ENCODE results near the gene RGPD5. TPM values are rescaled to one million over a fixed set of nuclear protein-coding genes. Genes with fewer than 3 reads are reported as not detected.
"Not testable (repeated sequence)": the region's sequence is repeated elsewhere in the genome, so short reads cannot be mapped to it uniquely, and the experiment has no call there.

The RGPD5 gene
- total RNA-seq, 1 experiment from 2014 or later = 18.6 TPM

- not testable (repeated sequence) for DNase-seq; H3K27me3 ChIP-seq (ENCODE audit: control insufficient read depth, insufficient read depth, low read length); H3K4me3 ChIP-seq (ENCODE audit: insufficient read depth, low read depth, low read length); H3K36me3 ChIP-seq (replicated peaks; ENCODE audit: control insufficient read depth, insufficient read depth, low read length)
These were observed 1.4 kb upstream of the RGPD5 start for GRCh38 chr2:109792659-109793058.

GRCh38 chr2:109871129-109871751 is 77.1 kb downstream of the RGPD5 start:
- not testable (repeated sequence) for H3K36me3 ChIP-seq (replicated peaks; ENCODE audit: control insufficient read depth, insufficient read depth, low read length); H3K4me3 ChIP-seq (ENCODE audit: insufficient read depth, low read depth, low read length); H3K27me3 ChIP-seq (ENCODE audit: control insufficient read depth, insufficient read depth, low read length); DNase-seq

GRCh38 chr2:109876625-109877024 is 82.5 kb downstream of the RGPD5 start:
- not testable (repeated sequence) for DNase-seq; H3K27me3 ChIP-seq (ENCODE audit: control insufficient read depth, insufficient read depth, low read length); H3K36me3 ChIP-seq (replicated peaks; ENCODE audit: control insufficient read depth, insufficient read depth, low read length)

GRCh38 chr2:109882112-109882511 is 88.0 kb downstream of the RGPD5 start:
- not testable (repeated sequence) for DNase-seq; H3K27me3 ChIP-seq (ENCODE audit: control insufficient read depth, insufficient read depth, low read length); H3K36me3 ChIP-seq (replicated peaks; ENCODE audit: control insufficient read depth, insufficient read depth, low read length); H3K4me3 ChIP-seq (ENCODE audit: insufficient read depth, low read depth, low read length)

More at GRCh38 chr2:109876625-109877024, 82.5 kb downstream of the RGPD5 start:
- not testable (repeated sequence) for H3K4me3 ChIP-seq (ENCODE audit: insufficient read depth, low read depth, low read length)

- not testable (repeated sequence) for DNase-seq; H3K36me3 ChIP-seq (replicated peaks; ENCODE audit: control insufficient read depth, insufficient read depth, low read length); H3K27me3 ChIP-seq (ENCODE audit: control insufficient read depth, insufficient read depth, low read length); H3K4me3 ChIP-seq (ENCODE audit: insufficient read depth, low read depth, low read length)
These were observed 94.3 kb downstream of the RGPD5 start for GRCh38 chr2:109888414-109888813.

- not testable (repeated sequence) for H3K4me3 ChIP-seq (ENCODE audit: insufficient read depth, low read depth, low read length); H3K36me3 ChIP-seq (replicated peaks; ENCODE audit: control insufficient read depth, insufficient read depth, low read length); DNase-seq; H3K27me3 ChIP-seq (ENCODE audit: control insufficient read depth, insufficient read depth, low read length)
These were observed 95.8 kb downstream of the RGPD5 start for GRCh38 chr2:109889909-109890308.

- DNase-seq; H3K36me3 ChIP-seq (replicated peaks; ENCODE audit: control insufficient read depth, insufficient read depth, low read length): not testable (repeated sequence)
These were observed 96.9 kb downstream of the RGPD5 start for GRCh38 chr2:109891024-109891423.

GRCh38 chr2:109893736-109894135 is 99.6 kb downstream of the RGPD5 start:
- not testable (repeated sequence) for H3K4me3 ChIP-seq (ENCODE audit: insufficient read depth, low read depth, low read length); DNase-seq; H3K27me3 ChIP-seq (ENCODE audit: control insufficient read depth, insufficient read depth, low read length); H3K36me3 ChIP-seq (replicated peaks; ENCODE audit: control insufficient read depth, insufficient read depth, low read length)

More at GRCh38 chr2:109891024-109891423, 96.9 kb downstream of the RGPD5 start:
- not testable (repeated sequence) for H3K4me3 ChIP-seq (ENCODE audit: insufficient read depth, low read depth, low read length); H3K27me3 ChIP-seq (ENCODE audit: control insufficient read depth, insufficient read depth, low read length)

GRCh38 chr2:109894141-109894540 is 100.0 kb downstream of the RGPD5 start:
- not testable (repeated sequence) for DNase-seq; H3K36me3 ChIP-seq (replicated peaks; ENCODE audit: control insufficient read depth, insufficient read depth, low read length); H3K27me3 ChIP-seq (ENCODE audit: control insufficient read depth, insufficient read depth, low read length); H3K4me3 ChIP-seq (ENCODE audit: insufficient read depth, low read depth, low read length)

GRCh38 chr2:109895090-109895869 is 101.2 kb downstream of the RGPD5 start:
- H3K27me3 ChIP-seq (ENCODE audit: control insufficient read depth, insufficient read depth, low read length); H3K4me3 ChIP-seq (ENCODE audit: insufficient read depth, low read depth, low read length); H3K36me3 ChIP-seq (replicated peaks; ENCODE audit: control insufficient read depth, insufficient read depth, low read length); DNase-seq: not testable (repeated sequence)

GRCh38 chr2:109896212-109896611 is 102.1 kb downstream of the RGPD5 start:
- H3K27me3 ChIP-seq (ENCODE audit: control insufficient read depth, insufficient read depth, low read length); H3K36me3 ChIP-seq (replicated peaks; ENCODE audit: control insufficient read depth, insufficient read depth, low read length); H3K4me3 ChIP-seq (ENCODE audit: insufficient read depth, low read depth, low read length); DNase-seq: not testable (repeated sequence)

GRCh38 chr2:109897769-109898461 is 103.8 kb downstream of the RGPD5 start:
- DNase-seq; H3K27me3 ChIP-seq (ENCODE audit: control insufficient read depth, insufficient read depth, low read length); H3K36me3 ChIP-seq (replicated peaks; ENCODE audit: control insufficient read depth, insufficient read depth, low read length); H3K4me3 ChIP-seq (ENCODE audit: insufficient read depth, low read depth, low read length): not testable (repeated sequence)

- not testable (repeated sequence) for H3K36me3 ChIP-seq (replicated peaks; ENCODE audit: control insufficient read depth, insufficient read depth, low read length); DNase-seq; H3K27me3 ChIP-seq (ENCODE audit: control insufficient read depth, insufficient read depth, low read length); H3K4me3 ChIP-seq (ENCODE audit: insufficient read depth, low read depth, low read length)
These were observed 104.6 kb downstream of the RGPD5 start, which contains the start of gene LIMS3 for GRCh38 chr2:109898462-109899336. LIMS3 (plus strand) TSS chr2:109898688; CDS start chr2:109898729, 41 bp downstream.

GRCh38 chr2:109905796-109906195 is 111.7 kb downstream of the RGPD5 start:
- not testable (repeated sequence) for DNase-seq; H3K27me3 ChIP-seq (ENCODE audit: control insufficient read depth, insufficient read depth, low read length); H3K4me3 ChIP-seq (ENCODE audit: insufficient read depth, low read depth, low read length); H3K36me3 ChIP-seq (replicated peaks; ENCODE audit: control insufficient read depth, insufficient read depth, low read length)
